ENCODE data around the gene CPLX3.

CPLX3 gene

DNA sequence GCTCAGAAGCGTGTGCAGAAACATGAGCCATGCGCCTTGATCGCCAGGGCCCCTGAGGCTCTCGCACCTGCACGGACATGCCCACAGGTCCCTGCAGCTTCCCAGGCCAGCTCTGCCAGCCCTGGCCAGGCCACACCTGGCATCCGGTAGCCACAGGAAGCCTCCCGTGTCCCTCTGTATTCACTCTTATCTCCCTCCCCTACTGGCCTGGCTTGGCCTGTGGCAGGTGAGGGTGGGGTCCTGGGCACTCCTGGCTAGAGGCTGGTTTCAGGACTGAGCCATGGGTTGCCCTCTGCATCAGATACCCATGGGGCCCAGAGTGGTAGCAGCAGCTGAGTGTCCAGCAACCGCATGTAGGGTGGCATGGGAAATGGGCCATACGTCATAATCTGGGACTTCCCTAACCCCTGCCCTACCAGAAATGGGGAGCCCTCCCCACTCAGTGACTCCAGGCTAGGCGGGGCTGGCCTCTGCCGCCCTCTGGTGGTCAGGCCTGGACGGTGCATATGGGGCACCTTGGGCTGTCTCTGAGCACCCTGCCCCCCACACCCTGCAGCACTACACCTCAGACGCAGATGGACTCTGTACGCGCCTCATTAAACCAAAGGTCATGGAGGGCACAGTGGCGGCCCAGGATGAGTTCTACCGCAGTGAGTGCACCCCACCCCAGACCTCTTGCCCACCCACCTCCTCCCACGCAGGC is 26.4 kb upstream of the CPLX3 start:
- Histone ChIP-seq H3K27ac (peak overlapping the region in 19 of 21 experiments; percentile 19 to 81 (median 66)), H3K4me3 (no peak overlapping the region)

- H3K4me3 ChIP-seq: no peak overlapping the region
- peak overlapping the region in 12 of 21 experiments; percentile 4 to 77 (median 70) for H3K27ac ChIP-seq
These were observed 25.8 kb upstream of the CPLX3 start for GRCh38 chr15:74800559-74801094.

GRCh38 chr15:74801311-74801997 is 25.0 kb upstream of the CPLX3 start:
- no peak overlapping the region for H3K4me3 ChIP-seq
- H3K27ac ChIP-seq: peak overlapping the region in 1 of 21 experiments; percentile 4

GRCh38 chr15:74802290-74802689 is 24.1 kb upstream of the CPLX3 start:
- H3K4me3 ChIP-seq: no peak overlapping the region
- H3K27ac ChIP-seq: no peak overlapping the region

GRCh38 chr15:74802862-74803447 is 23.5 kb upstream of the CPLX3 start:
- no peak overlapping the region for H3K27ac ChIP-seq

GRCh38 chr15:74804935-74805334 is 21.5 kb upstream of the CPLX3 start:
- Histone ChIP-seq H3K4me3 (no peak overlapping the region), H3K27ac (no peak overlapping the region)

More at GRCh38 chr15:74802862-74803447, 23.5 kb upstream of the CPLX3 start:
- no peak overlapping the region for H3K4me3 ChIP-seq

GRCh38 chr15:74807282-74807681 is 19.1 kb upstream of the CPLX3 start:
- Histone ChIP-seq H3K4me3 (no peak overlapping the region), H3K27ac (no peak overlapping the region)

GRCh38 chr15:74808078-74808839 is 18.2 kb upstream of the CPLX3 start:
- H3K27ac ChIP-seq: no peak overlapping the region
- H3K4me3 ChIP-seq: no peak overlapping the region

DNA sequence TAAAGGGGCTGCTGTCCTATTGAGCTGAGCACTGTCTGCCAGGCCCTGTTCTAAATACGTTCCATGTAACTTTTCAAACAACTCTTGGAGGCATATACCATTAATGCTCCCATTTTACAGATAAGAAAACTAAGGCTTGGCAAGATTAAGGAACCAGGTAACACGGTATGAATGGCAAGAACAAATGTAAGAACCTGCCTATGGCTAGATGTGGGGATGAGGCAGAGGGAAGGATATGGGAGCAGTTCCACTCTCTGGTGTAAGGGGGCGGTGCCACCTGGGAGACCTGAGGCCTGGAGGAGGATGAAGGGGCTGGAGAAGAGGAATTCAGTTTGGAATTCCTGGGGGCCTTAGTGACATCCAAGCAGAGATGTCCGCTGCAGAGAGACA is 17.6 kb upstream of the CPLX3 start:
- H3K27ac ChIP-seq: no peak overlapping the region

DNA sequence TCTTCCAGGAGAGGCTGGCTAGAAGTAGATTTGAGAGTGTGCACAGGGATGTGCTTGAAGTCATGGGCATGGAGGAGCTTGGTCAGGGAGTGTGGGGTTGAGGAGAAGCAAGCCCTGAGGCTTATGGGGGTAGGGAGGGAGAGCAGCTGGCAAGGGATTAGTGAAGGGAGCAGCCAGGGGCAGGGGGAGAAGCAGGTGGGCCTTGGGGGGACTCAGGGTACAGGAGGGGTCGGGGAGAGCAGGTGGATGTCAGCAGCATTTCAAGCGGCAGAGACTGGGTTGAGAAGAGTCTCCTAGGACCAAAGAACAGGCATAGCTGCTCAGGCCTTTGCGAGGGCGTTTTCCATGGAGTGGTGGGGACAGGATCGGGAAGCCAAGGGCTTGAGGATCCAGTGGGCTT is 17.2 kb upstream of the CPLX3 start:
- H3K27ac ChIP-seq: no peak overlapping the region
- no peak overlapping the region for H3K4me3 ChIP-seq

More for the DNA sequence above, 17.6 kb upstream of the CPLX3 start:
- H3K4me3 ChIP-seq: no peak overlapping the region

DNA sequence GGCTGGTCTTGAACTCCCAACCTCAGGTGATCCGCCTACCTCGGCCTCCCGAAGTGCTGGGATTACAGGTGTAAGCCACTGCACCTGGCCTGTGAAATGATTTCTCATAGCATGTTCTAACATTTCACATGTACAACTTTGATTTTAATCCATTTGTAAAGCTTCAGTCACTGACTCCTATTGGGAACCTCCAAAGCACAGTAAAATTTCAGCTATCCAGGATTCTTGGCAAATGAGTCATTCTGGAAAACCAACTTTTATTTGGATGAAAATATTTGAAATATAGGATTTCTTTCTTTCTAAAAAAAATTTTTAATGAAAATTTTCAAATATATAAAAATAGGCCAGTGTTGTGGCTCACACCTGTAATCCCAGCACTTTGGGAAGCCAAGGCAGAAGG is 16.5 kb upstream of the CPLX3 start:
- no peak overlapping the region for H3K4me3 ChIP-seq
- H3K27ac ChIP-seq: no peak overlapping the region

- Histone ChIP-seq H3K27ac (no peak within 1 kb of the TSS), H3K4me3 (no peak within 1 kb of the TSS)
These were observed 13.9 kb upstream of the CPLX3 start, which contains the start of gene LMAN1L for GRCh38 chr15:74812533-74812932. TSS of gene LMAN1L (plus strand) at chr15:74812835. CDS start at chr15:74812855, 20 bp downstream.

GRCh38 chr15:74815121-74815934 is 11.1 kb upstream of the CPLX3 start:
- no peak overlapping the region for H3K4me3 ChIP-seq

DNA sequence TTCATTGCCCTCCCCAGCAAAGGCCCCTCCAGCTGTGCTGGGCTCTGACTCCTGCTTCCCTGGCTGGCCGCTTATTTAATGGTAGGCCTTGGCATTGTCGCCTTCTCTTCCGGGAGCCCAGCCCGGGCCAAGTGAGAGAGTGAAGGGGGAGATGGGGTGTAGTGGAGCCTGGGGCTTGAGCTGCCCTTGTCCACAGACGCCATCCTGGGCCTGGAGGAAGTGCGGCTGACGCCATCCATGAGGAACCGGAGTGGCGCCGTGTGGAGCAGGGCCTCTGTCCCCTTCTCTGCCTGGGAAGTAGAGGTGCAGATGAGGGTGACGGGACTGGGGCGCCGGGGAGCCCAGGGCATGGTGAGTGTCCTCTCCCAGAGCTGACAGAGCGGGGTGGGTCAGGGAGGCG is 10.5 kb upstream of the CPLX3 start:
- no peak overlapping the region for H3K27ac ChIP-seq
- H3K4me3 ChIP-seq: no peak overlapping the region

More at GRCh38 chr15:74815121-74815934, 11.1 kb upstream of the CPLX3 start:
- H3K27ac ChIP-seq: no peak overlapping the region

- peak overlapping the region in 4 of 21 experiments; percentile 18 to 38 (median 32) for H3K27ac ChIP-seq
- no peak overlapping the region for H3K4me3 ChIP-seq
These were observed 9.6 kb upstream of the CPLX3 start for GRCh38 chr15:74816624-74817369.

GRCh38 chr15:74817370-74817737 is 9.1 kb upstream of the CPLX3 start:
- peak overlapping the region in 2 of 21 experiments; percentile 18 to 38 for H3K27ac ChIP-seq
- no peak overlapping the region for H3K4me3 ChIP-seq

DNA sequence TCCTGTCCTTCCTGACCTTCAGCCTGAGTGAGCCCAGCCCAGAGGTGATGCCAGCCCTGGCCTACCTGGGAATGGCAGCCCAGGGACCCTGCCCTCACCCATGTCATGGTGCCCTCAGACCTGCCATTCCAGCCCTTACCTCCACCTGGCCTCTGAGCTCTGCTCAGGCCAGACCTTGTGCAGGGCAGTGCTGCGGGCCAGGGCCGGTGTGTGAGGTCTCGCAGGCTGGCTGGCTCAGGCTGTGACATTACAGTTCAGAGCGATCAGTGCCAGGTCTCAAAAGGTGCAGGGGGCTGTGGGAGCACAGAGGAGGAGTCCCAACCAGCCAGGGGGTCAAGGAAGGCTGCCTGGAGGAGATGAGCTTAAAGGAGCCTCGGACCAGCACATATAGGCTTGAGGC is 6.4 kb upstream of the CPLX3 start:
- H3K4me3 ChIP-seq: no peak overlapping the region
- H3K27ac ChIP-seq: peak overlapping the region in 1 of 21 experiments; percentile 9

DNA sequence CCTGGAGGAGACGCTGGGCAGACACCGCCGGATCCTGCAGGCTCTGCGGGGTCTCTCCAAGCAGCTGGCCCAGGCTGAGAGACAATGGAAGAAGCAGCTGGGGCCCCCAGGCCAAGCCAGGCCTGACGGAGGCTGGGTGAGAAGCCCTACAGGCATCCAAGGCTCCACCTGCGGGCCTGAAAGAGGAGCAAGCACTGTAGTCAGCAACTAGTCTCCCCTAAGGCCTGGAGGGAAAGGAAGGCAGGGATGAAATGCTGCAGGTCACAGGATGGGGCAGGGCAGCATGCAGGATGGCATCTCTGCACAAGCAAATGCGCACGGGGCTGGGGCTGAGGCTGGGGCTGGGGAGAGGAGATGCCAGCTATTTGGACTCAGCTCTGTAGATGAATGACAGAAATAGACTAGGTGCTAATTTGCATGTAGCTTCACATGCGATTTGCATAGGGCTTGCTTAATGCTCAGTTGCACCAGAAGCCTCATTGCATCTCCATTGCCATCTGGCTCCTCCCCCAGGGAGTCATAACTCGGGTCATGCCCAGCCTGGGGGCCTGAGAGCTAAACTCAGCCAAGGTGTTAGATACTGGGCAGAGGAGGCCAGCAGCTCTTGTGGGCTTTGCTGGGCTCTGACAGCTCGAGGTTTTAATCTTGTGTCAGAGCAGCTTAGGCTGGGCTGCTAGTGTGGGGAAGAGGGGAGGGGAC is 5.2 kb upstream of the CPLX3 start:
- Histone ChIP-seq H3K27ac (peak overlapping the region in 2 of 21 experiments; percentile 29 to 46), H3K4me3 (no peak overlapping the region)
